ENCODE results near the gene PRPF8. TPM values are rescaled to one million over a fixed set of nuclear protein-coding genes. Genes with fewer than 3 reads are reported as not detected.

PRPF8 gene
- total and polyA plus RNA-seq, 2 of the 13 experiments (the other 11 are each of a cell fraction or from before 2014, with no cell fraction given), result 112 to 179 TPM

GRCh38 chr17:1724351-1724868 lies 39.7 kb upstream of the PRPF8 start, which contains the start of gene WDR81 (continued):
- TF ChIP-seq, protein P1, sequence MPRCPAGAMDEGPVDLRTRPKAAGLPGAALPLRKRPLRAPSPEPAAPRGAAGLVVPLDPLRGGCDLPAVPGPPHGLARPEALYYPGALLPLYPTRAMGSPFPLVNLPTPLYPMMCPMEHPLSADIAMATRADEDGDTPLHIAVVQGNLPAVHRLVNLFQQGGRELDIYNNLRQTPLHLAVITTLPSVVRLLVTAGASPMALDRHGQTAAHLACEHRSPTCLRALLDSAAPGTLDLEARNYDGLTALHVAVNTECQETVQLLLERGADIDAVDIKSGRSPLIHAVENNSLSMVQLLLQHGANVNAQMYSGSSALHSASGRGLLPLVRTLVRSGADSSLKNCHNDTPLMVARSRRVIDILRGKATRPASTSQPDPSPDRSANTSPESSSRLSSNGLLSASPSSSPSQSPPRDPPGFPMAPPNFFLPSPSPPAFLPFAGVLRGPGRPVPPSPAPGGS (CRISPR knock-in tag; IDR thresholded peaks at IDR 0.05), result no peak; the same call in 1 of the 2 replicates
- no peak for TF ChIP-seq ZNF33A (CRISPR knock-in tag; IDR thresholded peaks at IDR 0.05; ENCODE audit: borderline replicate concordance)
- TF ChIP-seq KLF13 (CRISPR knock-in tag; IDR thresholded peaks at IDR 0.05), result no peak
- no peak for TF ChIP-seq ZBTB3 (CRISPR knock-in tag; IDR thresholded peaks at IDR 0.05; ENCODE audit: borderline replicate concordance, low read depth)
- TF ChIP-seq MATR3 (CRISPR knock-in tag; IDR thresholded peaks at IDR 0.05), result no peak
- TF ChIP-seq SMAD3 (CRISPR knock-in tag; IDR thresholded peaks at IDR 0.05), result 0 out of 2 replicates have a peak, but pooled peaks have one; percentile 26
- TF ChIP-seq ZNF496 (CRISPR knock-in tag; IDR thresholded peaks at IDR 0.05; ENCODE audit: insufficient replicate concordance), result no peak
- peak; percentile 77; the same call in 1 of the 2 replicates for TF ChIP-seq THAP11 (CRISPR knock-in tag; IDR thresholded peaks at IDR 0.05)
- no peak; the same call in 1 of the 2 replicates for TF ChIP-seq ZNF839 (CRISPR knock-in tag; IDR thresholded peaks at IDR 0.05; ENCODE audit: borderline replicate concordance)
- TF ChIP-seq ZNF678 (CRISPR knock-in tag; IDR thresholded peaks at IDR 0.05), result 0 out of 2 replicates have a peak, but pooled peaks have one; percentile 58
- TF ChIP-seq ZNF607 (CRISPR knock-in tag; IDR thresholded peaks at IDR 0.05; ENCODE audit: borderline replicate concordance), result no peak
- no peak for TF ChIP-seq NRL (CRISPR knock-in tag; IDR thresholded peaks at IDR 0.05; ENCODE audit: borderline replicate concordance)
- TF ChIP-seq, protein P2, sequence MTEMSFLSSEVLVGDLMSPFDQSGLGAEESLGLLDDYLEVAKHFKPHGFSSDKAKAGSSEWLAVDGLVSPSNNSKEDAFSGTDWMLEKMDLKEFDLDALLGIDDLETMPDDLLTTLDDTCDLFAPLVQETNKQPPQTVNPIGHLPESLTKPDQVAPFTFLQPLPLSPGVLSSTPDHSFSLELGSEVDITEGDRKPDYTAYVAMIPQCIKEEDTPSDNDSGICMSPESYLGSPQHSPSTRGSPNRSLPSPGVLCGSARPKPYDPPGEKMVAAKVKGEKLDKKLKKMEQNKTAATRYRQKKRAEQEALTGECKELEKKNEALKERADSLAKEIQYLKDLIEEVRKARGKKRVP (CRISPR knock-in tag; IDR thresholded peaks at IDR 0.05), result no peak
- TF ChIP-seq GATAD2A (CRISPR knock-in tag; IDR thresholded peaks at IDR 0.05), result peak; percentile 18; the same call in 1 of the 2 replicates
- no peak for TF ChIP-seq EED (CRISPR knock-in tag; IDR thresholded peaks at IDR 0.05)
- TF ChIP-seq SKI (IDR thresholded peaks at IDR 0.05; ENCODE audit: partially characterized antibody), result no peak
- no peak for TF ChIP-seq MYNN (CRISPR knock-in tag; IDR thresholded peaks at IDR 0.05; ENCODE audit: low read depth)
- no peak for TF ChIP-seq RORA (CRISPR knock-in tag; IDR thresholded peaks at IDR 0.05)
- peak; percentile 29; the same call in 1 of the 2 replicates for TF ChIP-seq NCOA2 (CRISPR knock-in tag; IDR thresholded peaks at IDR 0.05)
- peak; percentile 82 for TF ChIP-seq KDM2A (CRISPR knock-in tag; IDR thresholded peaks at IDR 0.05; ENCODE audit: borderline replicate concordance, low read depth)
- 0 out of 2 replicates have a peak, but pooled peaks have one; percentile 32 for TF ChIP-seq ZBTB43 (CRISPR knock-in tag; conservative IDR thresholded peaks at IDR 0.05)
- no peak for TF ChIP-seq ZNF326 (CRISPR knock-in tag; IDR thresholded peaks at IDR 0.05; ENCODE audit: borderline replicate concordance)
- TF ChIP-seq NFIB (CRISPR knock-in tag; IDR thresholded peaks at IDR 0.05; ENCODE audit: borderline replicate concordance), result no peak
- TF ChIP-seq RELA (CRISPR knock-in tag; IDR thresholded peaks at IDR 0.05), result no peak
- TF ChIP-seq ZNF546 (CRISPR knock-in tag; conservative IDR thresholded peaks at IDR 0.05), result peak; percentile 48; the same call in 1 of the 2 replicates
